Measurements from ENCODE around the gene ELL2. TPM values are rescaled to one million over a fixed set of nuclear protein-coding genes. Genes with fewer than 3 reads are reported as not detected.

The ELL2 gene
- total and polyA plus RNA-seq, 9 of the 15 experiments (the other 6 are each of a cell fraction or from before 2014, with no cell fraction given), result 4.3 to 18.3 (median 14.5) TPM

DNA sequence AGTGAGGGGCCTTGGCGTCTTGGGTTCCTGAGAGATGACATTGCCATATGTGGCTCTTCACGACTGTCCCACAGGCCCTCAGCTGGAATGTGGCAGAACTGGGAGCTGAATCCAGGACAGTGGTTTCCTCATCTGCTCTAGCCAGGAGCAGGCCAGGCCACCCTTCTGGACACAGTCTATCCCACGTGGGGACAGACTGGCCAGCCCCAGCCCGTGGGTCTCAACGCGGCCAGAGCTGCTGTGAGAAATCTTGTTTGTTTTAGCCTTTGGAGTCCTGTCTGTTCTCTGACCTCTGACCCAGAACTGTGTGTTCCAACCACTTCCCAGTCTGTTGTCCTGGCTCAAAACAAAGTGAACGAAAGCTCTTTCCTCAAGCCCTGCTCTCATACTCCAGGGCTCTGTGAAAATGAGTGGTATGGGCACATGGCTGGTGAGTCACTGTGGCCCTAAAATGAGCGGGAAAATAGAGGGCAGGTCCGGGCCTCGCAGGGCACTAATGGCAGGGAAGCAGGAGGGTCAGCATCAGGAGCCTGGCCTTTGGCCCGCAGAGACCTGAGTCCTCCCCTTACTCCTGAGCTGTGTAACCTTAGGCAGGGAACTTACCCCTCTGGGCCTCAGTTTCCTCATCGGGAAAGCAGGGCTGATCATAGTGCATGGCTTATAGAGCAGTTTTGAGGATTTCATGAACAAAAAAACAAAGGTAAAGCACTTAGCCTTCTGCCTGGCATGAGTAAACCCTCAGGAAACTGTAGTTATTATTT is 104.3 kb downstream of the ELL2 start (continued):
- TF ChIP-seq, protein P1, sequence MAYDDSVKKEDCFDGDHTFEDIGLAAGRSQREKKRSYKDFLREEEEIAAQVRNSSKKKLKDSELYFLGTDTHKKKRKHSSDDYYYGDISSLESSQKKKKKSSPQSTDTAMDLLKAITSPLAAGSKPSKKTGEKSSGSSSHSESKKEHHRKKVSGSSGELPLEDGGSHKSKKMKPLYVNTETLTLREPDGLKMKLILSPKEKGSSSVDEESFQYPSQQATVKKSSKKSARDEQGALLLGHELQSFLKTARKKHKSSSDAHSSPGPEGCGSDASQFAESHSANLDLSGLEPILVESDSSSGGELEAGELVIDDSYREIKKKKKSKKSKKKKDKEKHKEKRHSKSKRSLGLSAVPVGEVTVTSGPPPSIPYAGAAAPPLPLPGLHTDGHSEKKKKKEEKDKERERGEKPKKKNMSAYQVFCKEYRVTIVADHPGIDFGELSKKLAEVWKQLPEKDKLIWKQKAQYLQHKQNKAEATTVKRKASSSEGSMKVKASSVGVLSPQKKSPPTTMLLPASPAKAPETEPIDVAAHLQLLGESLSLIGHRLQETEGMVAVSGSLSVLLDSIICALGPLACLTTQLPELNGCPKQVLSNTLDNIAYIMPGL (CRISPR knock-in tag; IDR thresholded peaks at IDR 0.05), result no peak
- no peak for TF ChIP-seq KLF16 (IDR thresholded peaks at IDR 0.05)
- TF ChIP-seq KDM2B (CRISPR knock-in tag; IDR thresholded peaks at IDR 0.05), result no peak
- no peak for TF ChIP-seq ZNF354B (CRISPR knock-in tag; IDR thresholded peaks at IDR 0.05)
- no peak for TF ChIP-seq GATAD2A (IDR thresholded peaks at IDR 0.05)
- TF ChIP-seq SPI1 (IDR thresholded peaks at IDR 0.05; ENCODE audit: borderline replicate concordance, low read depth, low read length), result no peak
- TF ChIP-seq, protein P2, sequence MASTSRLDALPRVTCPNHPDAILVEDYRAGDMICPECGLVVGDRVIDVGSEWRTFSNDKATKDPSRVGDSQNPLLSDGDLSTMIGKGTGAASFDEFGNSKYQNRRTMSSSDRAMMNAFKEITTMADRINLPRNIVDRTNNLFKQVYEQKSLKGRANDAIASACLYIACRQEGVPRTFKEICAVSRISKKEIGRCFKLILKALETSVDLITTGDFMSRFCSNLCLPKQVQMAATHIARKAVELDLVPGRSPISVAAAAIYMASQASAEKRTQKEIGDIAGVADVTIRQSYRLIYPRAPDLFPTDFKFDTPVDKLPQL (IDR thresholded peaks at IDR 0.05; ENCODE audit: extremely low read depth, insufficient read length), result no peak
- TF ChIP-seq NR2C1 (IDR thresholded peaks at IDR 0.05), result no peak; the same call in none of the 2 replicates
- peak; percentile 63 for TF ChIP-seq NR2C1 (tag; IDR thresholded peaks at IDR 0.05)
- TF ChIP-seq EP300 (IDR thresholded peaks at IDR 0.05; ENCODE audit: low read length), result no peak
- TF ChIP-seq CBFA2T2 (conservative IDR thresholded peaks at IDR 0.05), result peak; percentile 46; the same call in 1 of the 2 replicates
- no peak for TF ChIP-seq DDX20 (tag; IDR thresholded peaks at IDR 0.05; ENCODE audit: low read depth)
- TF ChIP-seq, protein P3, sequence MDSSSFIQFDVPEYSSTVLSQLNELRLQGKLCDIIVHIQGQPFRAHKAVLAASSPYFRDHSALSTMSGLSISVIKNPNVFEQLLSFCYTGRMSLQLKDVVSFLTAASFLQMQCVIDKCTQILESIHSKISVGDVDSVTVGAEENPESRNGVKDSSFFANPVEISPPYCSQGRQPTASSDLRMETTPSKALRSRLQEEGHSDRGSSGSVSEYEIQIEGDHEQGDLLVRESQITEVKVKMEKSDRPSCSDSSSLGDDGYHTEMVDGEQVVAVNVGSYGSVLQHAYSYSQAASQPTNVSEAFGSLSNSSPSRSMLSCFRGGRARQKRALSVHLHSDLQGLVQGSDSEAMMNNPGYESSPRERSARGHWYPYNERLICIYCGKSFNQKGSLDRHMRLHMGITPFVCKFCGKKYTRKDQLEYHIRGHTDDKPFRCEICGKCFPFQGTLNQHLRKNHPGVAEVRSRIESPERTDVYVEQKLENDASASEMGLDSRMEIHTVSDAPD (CRISPR knock-in tag; IDR thresholded peaks at IDR 0.05), result no peak
- no peak for TF ChIP-seq ZFP36 (IDR thresholded peaks at IDR 0.05; ENCODE audit: low read depth, low read length, partially characterized antibody)
- no peak for TF ChIP-seq ETS2 (tag; IDR thresholded peaks at IDR 0.05; ENCODE audit: borderline replicate concordance, poor library complexity, severe bottlenecking)
- TF ChIP-seq CBFA2T3 (IDR thresholded peaks at IDR 0.05), result peak; percentile 64
- TF ChIP-seq, protein P4, sequence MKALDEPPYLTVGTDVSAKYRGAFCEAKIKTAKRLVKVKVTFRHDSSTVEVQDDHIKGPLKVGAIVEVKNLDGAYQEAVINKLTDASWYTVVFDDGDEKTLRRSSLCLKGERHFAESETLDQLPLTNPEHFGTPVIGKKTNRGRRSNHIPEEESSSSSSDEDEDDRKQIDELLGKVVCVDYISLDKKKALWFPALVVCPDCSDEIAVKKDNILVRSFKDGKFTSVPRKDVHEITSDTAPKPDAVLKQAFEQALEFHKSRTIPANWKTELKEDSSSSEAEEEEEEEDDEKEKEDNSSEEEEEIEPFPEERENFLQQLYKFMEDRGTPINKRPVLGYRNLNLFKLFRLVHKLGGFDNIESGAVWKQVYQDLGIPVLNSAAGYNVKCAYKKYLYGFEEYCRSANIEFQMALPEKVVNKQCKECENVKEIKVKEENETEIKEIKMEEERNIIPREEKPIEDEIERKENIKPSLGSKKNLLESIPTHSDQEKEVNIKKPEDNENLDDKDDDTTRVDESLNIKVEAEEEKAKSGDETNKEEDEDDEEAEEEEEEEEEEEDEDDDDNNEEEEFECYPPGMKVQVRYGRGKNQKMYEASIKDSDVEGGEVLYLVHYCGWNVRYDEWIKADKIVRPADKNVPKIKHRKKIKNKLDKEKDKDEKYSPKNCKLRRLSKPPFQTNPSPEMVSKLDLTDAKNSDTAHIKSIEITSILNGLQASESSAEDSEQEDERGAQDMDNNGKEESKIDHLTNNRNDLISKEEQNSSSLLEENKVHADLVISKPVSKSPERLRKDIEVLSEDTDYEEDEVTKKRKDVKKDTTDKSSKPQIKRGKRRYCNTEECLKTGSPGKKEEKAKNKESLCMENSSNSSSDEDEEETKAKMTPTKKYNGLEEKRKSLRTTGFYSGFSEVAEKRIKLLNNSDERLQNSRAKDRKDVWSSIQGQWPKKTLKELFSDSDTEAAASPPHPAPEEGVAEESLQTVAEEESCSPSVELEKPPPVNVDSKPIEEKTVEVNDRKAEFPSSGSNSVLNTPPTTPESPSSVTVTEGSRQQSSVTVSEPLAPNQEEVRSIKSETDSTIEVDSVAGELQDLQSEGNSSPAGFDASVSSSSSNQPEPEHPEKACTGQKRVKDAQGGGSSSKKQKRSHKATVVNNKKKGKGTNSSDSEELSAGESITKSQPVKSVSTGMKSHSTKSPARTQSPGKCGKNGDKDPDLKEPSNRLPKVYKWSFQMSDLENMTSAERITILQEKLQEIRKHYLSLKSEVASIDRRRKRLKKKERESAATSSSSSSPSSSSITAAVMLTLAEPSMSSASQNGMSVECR (CRISPR knock-in tag; IDR thresholded peaks at IDR 0.05), result no peak
- no peak for TF ChIP-seq BRD9 (IDR thresholded peaks at IDR 0.05; ENCODE audit: low read depth, partially characterized antibody)
- TF ChIP-seq HDAC1 (IDR thresholded peaks at IDR 0.05), result no peak
- TF ChIP-seq GTF2A2 (tag; IDR thresholded peaks at IDR 0.05), result no peak
- TF ChIP-seq FIP1L1 (IDR thresholded peaks at IDR 0.05; ENCODE audit: low read depth, low read length, poor library complexity, severe bottlenecking), result no peak

Measured in K562 (cell line).